ENCODE data around the gene NTSR2. TPM values are rescaled to one million over a fixed set of nuclear protein-coding genes. Genes with fewer than 3 reads are reported as not detected.

The NTSR2 gene
- total RNA-seq, 1 experiment from 2014 or later: not detected

DNA sequence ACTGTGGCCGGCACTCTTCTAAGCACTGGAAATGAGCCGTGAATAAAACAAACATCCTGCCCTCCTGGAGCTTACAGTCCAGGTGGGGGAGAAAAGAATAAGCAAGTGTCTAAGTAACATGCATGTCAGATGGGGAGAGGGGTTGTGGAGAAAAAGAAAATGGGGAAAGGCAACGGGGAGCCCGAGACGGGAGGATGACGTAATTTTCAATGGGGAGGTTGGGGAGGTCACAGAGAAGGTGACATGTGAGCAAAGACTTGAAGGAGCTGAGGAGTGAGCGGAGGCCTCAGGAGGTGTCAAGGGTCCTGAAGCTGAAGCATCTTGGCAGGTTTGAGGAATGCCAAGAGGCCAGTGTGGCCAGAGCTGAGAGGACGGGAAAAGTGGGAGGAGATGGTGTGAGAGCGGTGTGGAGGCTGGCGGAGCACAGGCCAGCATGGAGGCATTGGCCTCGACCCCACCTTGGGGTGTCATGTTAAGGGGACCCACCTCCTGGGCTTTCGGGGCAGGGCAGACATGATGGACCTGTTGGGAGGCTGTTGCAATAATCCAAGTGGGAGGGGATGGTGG lies 15.0 kb upstream of the NTSR2 start:
- DNase-seq: no peak
- H3K4me3 ChIP-seq: no peak overlapping the region
- H3K9me3 ChIP-seq: no peaks in the 10 kb centered on the region
- no peaks in the 10 kb centered on the region for H3K36me3 ChIP-seq
- H3K27me3 ChIP-seq: no peaks in the 10 kb centered on the region

DNA sequence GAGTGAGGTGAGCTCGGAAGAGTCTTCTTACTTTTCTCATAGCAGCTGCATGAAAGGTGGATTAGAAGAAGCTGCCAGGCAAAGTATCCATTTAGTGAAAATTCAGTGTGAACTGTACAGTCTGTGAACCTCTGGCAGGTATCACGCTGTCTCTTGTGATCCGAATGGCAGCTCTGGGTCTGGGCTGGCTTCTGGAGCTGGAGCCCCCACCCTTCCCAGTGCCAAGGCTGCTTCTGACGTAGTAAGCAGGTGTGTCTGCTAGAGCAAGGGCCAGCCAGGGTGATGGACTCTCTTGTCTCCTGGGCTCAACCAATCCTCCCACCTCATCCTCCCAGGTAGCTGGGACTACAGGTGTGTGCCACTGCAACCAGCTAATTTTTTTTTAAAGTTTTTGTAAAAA lies 14.0 kb upstream of the NTSR2 start:
- H3K4me3 ChIP-seq: no peak overlapping the region
- H3K27me3 ChIP-seq: no peaks in the 10 kb centered on the region
- no peaks in the 10 kb centered on the region for H3K36me3 ChIP-seq
- DNase-seq: no peak
- H3K9me3 ChIP-seq: no peaks in the 10 kb centered on the region

GRCh38 chr2:11683476-11683875 lies 13.5 kb upstream of the NTSR2 start:
- Histone ChIP-seq H3K9me3 (no peaks in the 10 kb centered on the region), H3K36me3 (no peaks in the 10 kb centered on the region), H3K27me3 (no peaks in the 10 kb centered on the region), H3K4me3 (no peak overlapping the region)
- DNase-seq: no peak

- no peaks in the 10 kb centered on the region for H3K9me3 ChIP-seq
- H3K36me3 ChIP-seq: no peaks in the 10 kb centered on the region
- no peaks in the 10 kb centered on the region for H3K27me3 ChIP-seq
- no peak overlapping the region for H3K4me3 ChIP-seq
- no peak for DNase-seq
Observed at GRCh38 chr2:11682590-11682915, 12.6 kb upstream of the NTSR2 start.

GRCh38 chr2:11681722-11682589 lies 12.0 kb upstream of the NTSR2 start:
- Histone ChIP-seq H3K4me3 (no peak overlapping the region), H3K36me3 (no peaks in the 10 kb centered on the region), H3K27me3 (no peaks in the 10 kb centered on the region), H3K9me3 (no peaks in the 10 kb centered on the region)
- DNase-seq: peak; percentile 60

- Histone ChIP-seq H3K9me3 (no peaks in the 10 kb centered on the region), H3K36me3 (no peaks in the 10 kb centered on the region), H3K4me3 (no peak overlapping the region), H3K27me3 (no peaks in the 10 kb centered on the region)
- no peak for DNase-seq
Observed at GRCh38 chr2:11680901-11681721, 11.1 kb upstream of the NTSR2 start.

GRCh38 chr2:11680182-11680900 lies 10.3 kb upstream of the NTSR2 start:
- H3K27me3 ChIP-seq: no peaks in the 10 kb centered on the region
- H3K36me3 ChIP-seq: no peaks in the 10 kb centered on the region
- peak; percentile 87 for DNase-seq
- H3K4me3 ChIP-seq: no peak overlapping the region
- no peaks in the 10 kb centered on the region for H3K9me3 ChIP-seq

DNA sequence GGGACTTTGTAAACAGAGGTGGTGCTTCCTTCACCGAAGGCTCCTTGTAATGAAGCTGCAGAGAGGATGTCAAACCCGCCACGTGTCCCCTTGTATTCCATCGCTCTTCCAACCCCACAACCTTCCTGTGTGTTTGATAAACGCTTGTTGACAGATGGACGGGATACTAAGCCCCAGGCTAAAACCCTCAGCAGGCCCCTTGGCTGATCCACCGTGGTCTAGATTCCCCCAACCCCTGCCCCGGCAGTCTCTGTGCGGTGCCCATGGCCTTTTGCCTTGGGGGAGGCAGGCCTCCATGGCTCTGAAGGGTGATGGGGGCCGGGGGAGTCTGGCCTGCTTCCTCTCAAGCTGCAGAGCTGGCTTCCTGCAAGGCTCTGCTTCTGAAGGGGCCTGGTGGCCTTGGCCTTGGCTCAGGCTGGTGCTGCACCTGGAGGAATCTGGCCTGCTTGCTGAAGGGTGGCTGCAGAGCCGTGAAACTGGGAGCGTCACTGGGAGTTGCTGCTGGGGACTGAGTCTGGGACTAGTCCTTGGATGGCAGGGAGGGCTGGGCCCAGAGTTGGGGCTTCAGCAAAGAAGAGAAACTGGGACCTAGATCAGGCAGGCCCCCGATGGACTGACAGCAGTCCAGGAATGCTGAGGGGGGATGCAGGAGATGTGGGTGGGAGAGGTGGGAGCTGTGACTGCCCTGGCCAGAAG lies 9.6 kb upstream of the NTSR2 start:
- no peaks in the 10 kb centered on the region for H3K27me3 ChIP-seq
- no peak overlapping the region for H3K4me3 ChIP-seq
- DNase-seq: no peak
- H3K36me3 ChIP-seq: no peaks in the 10 kb centered on the region
- H3K9me3 ChIP-seq: no peaks in the 10 kb centered on the region

GRCh38 chr2:11679016-11679415 lies 9.0 kb upstream of the NTSR2 start:
- H3K27me3 ChIP-seq: no peaks in the 10 kb centered on the region
- H3K9me3 ChIP-seq: no peaks in the 10 kb centered on the region
- H3K4me3 ChIP-seq: no peak overlapping the region
- no peaks in the 10 kb centered on the region for H3K36me3 ChIP-seq
- no peak for DNase-seq

DNA sequence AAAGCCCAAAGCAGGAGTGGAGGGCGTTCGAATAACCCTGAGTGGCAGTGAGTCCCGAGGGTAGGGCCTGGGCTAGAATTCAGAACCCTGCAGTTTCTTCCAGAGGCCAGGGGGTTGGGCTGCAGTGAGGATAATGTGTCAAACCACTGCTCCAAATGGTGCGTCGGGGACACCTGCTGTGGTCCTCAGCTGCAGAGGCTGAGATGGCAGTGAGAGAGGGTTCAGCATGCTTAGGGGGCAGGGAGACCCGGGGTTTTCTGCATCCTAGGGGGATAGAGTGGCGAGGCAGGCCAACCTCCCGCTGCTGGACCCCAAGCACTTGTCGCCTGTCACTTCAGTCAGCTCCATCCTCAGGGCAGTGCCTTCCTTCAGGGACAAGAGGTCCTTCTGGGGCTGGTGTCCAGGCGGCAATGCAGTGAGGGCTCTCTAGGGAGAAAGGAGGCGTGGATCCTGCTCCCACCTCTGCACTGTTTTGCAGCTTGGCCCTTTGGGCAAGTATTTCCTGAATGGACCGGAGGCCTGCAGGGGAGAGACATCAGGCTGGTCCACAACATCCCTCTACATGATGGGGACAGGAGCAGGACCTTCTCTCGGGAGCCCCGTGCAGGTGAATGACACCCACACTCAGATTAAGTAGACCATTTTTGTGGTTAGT lies 8.4 kb upstream of the NTSR2 start:
- H3K4me3 ChIP-seq: no peak overlapping the region
- H3K27me3 ChIP-seq: no peaks in the 10 kb centered on the region
- no peak for DNase-seq
- H3K36me3 ChIP-seq: no peaks in the 10 kb centered on the region
- H3K9me3 ChIP-seq: no peaks in the 10 kb centered on the region

- Histone ChIP-seq H3K27me3 (no peaks in the 10 kb centered on the region), H3K36me3 (no peaks in the 10 kb centered on the region), H3K4me3 (no peak overlapping the region), H3K9me3 (no peaks in the 10 kb centered on the region)
- DNase-seq: no peak
Observed at GRCh38 chr2:11677136-11678055, 7.4 kb upstream of the NTSR2 start.

GRCh38 chr2:11676640-11677039 lies 6.6 kb upstream of the NTSR2 start:
- no peaks in the 10 kb centered on the region for H3K27me3 ChIP-seq
- H3K9me3 ChIP-seq: no peaks in the 10 kb centered on the region
- DNase-seq: no peak
- no peaks in the 10 kb centered on the region for H3K36me3 ChIP-seq
- no peak overlapping the region for H3K4me3 ChIP-seq

DNA sequence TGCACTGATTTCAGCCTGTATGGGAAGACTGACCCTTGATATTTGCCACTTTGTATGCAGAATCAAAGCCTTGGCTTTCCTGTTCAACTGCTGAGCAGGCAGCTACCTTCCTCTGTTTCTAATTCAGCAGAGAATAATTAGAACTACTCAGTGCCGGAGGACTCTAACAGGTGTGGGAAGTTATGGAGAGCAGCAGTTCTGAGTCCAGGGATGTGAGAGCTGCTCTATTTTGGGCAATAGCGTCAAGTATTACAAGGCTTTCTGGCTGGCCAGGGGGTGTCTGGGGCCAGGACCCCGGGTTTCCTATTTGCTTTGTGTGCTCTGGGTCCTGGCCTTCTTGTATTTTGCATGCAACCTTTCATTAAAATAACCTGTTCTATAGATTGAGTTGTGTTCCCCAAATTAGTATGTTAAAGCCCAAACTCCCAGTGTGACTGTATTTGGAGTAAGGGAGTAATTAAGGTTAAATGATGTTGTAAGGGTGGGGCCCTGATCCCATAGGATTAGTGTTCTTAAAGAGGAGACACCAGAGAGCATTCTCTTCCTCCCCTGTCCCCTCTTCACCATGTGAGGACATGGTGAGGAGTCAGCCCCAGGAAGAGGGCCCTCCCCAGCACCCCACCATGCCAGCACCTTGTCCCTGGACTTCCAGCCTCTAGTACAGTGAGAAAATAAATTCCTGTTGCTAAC lies 5.6 kb upstream of the NTSR2 start:
- H3K4me3 ChIP-seq: no peak overlapping the region
- no peak for DNase-seq
- H3K27me3 ChIP-seq: no peaks in the 10 kb centered on the region
- H3K36me3 ChIP-seq: no peaks in the 10 kb centered on the region
- no peaks in the 10 kb centered on the region for H3K9me3 ChIP-seq

- no peaks in the 10 kb centered on the region for H3K27me3 ChIP-seq
Observed at GRCh38 chr2:11674983-11675382, 5.0 kb upstream of the NTSR2 start.

DNA sequence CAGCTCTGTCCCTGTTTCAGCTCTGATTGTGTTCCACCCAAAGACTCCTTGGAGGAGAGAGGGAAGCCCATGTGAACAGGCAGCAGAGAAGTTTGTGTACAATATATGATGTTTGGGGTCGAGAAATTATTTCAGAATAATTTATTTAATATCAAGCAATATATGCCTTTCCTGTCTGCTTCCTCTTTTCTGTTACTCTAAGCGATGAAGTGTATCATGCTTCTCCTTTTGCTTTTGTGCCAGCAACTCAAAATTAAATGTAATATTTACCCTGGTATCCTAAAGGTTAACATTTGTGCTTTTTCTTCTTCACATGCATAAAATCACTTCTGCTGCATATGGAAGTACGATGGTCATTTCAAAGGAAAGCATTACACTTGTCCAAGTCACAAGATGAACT lies 2.4 kb upstream of the NTSR2 start:
- DNase-seq: no peak
- H3K36me3 ChIP-seq: no peaks in the 10 kb centered on the region
- no peaks in the 10 kb centered on the region for H3K9me3 ChIP-seq
- H3K27me3 ChIP-seq: no peaks in the 10 kb centered on the region
- H3K4me3 ChIP-seq: no peak overlapping the region

More at GRCh38 chr2:11674983-11675382, 5.0 kb upstream of the NTSR2 start:
- Histone ChIP-seq H3K4me3 (no peak overlapping the region), H3K36me3 (no peaks in the 10 kb centered on the region), H3K9me3 (no peaks in the 10 kb centered on the region)
- no peak for DNase-seq

Measured in MG63 (cell line).